Measurements from ENCODE around the gene HBG1.

DNA sequence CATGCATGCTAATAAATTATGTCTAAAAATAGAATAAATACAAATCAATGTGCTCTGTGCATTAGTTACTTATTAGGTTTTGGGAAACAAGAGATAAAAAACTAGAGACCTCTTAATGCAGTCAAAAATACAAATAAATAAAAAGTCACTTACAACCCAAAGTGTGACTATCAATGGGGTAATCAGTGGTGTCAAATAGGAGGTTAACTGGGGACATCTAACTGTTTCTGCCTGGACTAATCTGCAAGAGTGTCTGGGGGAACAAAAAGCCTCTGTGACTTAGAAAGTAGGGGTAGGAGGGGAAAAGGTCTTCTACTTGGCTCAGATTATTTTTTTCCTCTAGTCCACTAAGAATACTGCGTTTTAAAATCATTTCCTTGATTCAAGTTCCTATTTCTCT, 22.0 kb downstream of the HBG1 start:
- TF ChIP-seq, protein P1, sequence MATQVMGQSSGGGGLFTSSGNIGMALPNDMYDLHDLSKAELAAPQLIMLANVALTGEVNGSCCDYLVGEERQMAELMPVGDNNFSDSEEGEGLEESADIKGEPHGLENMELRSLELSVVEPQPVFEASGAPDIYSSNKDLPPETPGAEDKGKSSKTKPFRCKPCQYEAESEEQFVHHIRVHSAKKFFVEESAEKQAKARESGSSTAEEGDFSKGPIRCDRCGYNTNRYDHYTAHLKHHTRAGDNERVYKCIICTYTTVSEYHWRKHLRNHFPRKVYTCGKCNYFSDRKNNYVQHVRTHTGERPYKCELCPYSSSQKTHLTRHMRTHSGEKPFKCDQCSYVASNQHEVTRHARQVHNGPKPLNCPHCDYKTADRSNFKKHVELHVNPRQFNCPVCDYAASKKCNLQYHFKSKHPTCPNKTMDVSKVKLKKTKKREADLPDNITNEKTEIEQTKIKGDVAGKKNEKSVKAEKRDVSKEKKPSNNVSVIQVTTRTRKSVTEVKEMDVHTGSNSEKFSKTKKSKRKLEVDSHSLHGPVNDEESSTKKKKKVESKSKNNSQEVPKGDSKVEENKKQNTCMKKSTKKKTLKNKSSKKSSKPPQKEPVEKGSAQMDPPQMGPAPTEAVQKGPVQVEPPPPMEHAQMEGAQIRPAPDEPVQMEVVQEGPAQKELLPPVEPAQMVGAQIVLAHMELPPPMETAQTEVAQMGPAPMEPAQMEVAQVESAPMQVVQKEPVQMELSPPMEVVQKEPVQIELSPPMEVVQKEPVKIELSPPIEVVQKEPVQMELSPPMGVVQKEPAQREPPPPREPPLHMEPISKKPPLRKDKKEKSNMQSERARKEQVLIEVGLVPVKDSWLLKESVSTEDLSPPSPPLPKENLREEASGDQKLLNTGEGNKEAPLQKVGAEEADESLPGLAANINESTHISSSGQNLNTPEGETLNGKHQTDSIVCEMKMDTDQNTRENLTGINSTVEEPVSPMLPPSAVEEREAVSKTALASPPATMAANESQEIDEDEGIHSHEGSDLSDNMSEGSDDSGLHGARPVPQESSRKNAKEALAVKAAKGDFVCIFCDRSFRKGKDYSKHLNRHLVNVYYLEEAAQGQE (IDR thresholded peaks at IDR 0.05; ENCODE audit: insufficient read depth in 1 of 2, low read depth in 2 of 2, low read length in 2 of 2) = no peak
- no peak for TF ChIP-seq TAF1 (IDR thresholded peaks at IDR 0.05; ENCODE audit: borderline replicate concordance, insufficient read depth, low read length)
- TF ChIP-seq POLR2AphosphoS5 (IDR thresholded peaks at IDR 0.05; ENCODE audit: low read depth, low read length) = no peak
- TF ChIP-seq SIN3A (IDR thresholded peaks at IDR 0.05; ENCODE audit: borderline replicate concordance, insufficient read depth, low read length) = no peak

All from PFSK-1 (cell line).